Sigmoid colon (tissue), 4 donors: Measurements from ENCODE around the gene DCAF12.

Experiments
- CTCF ChIP-seq, 4 experiments: fragments of 450-650 bp in 3 of 4; fragments of 200-600 bp in 1 of 4; IDR thresholded peaks; one replicate each; pipeline ENCODE4 v1.5.1; 2016 to 2019; ENCODE audit warnings: antibody characterized with exemption in 4 of 4, mild to moderate bottlenecking in 3 of 4, moderate library complexity in 2 of 4
- EP300 ChIP-seq, 4 donors: sonication (generic); formaldehyde crosslinking; IDR thresholded peaks; one replicate each; pipeline ENCODE4 v1.6.1; 2017; ENCODE audit warnings: antibody characterized with exemption in 4 of 4
- POLR2A ChIP-seq, 2 donors: fragments of 450-650 bp; IDR thresholded peaks; one replicate each; pipeline ENCODE4 v1.6.1; 2016; ENCODE audit warnings: antibody characterized with exemption in 2 of 2, mild to moderate bottlenecking in 2 of 2, moderate library complexity in 2 of 2
- POLR2AphosphoS5 ChIP-seq, 4 donors: sonication (generic); formaldehyde crosslinking; IDR thresholded peaks; one replicate each; pipeline ENCODE4 v1.6.1; 2017; ENCODE audit warnings: antibody characterized with exemption in 4 of 4

- no peak for TF ChIP-seq EP300 (IDR thresholded peaks at IDR 0.05)
- TF ChIP-seq CTCF (IDR thresholded peaks at IDR 0.05) = no peak
- no peak for TF ChIP-seq POLR2AphosphoS5 (IDR thresholded peaks at IDR 0.05)
- no peak for TF ChIP-seq POLR2A (IDR thresholded peaks at IDR 0.05)
Observed at GRCh38 chr9:34046784-34047379, 79.6 kb downstream of the DCAF12 start.
